Progenitor cell of endocrine pancreas (in vitro differentiated cells): ENCODE measurements around the gene C12orf56. TPM values are rescaled to one million over a fixed set of nuclear protein-coding genes. Genes with fewer than 3 reads are reported as not detected.
A peak's percentile ranks its signal among the peaks of the same experiment; 100 is the strongest.

ENCODE experiments used
- DNase-seq: peaks from one replicate; pipeline ENCODE4 v3.0.0; 2021; ENCODE audit warnings: low spot score; ENCODE audit not compliant: unreplicated experiment
- H3K27ac Mint-ChIP-seq: 2 replicates; pipeline ENCODE4 v1.8.0; 2021; ENCODE audit warnings: mild to moderate bottlenecking, moderate library complexity, mixed read lengths
- H3K27me3 Mint-ChIP-seq: 2 replicates; pipeline ENCODE4 v1.8.0; 2021; ENCODE audit warnings: mixed read lengths
- H3K36me3 Mint-ChIP-seq: 2 replicates; pipeline ENCODE4 v1.8.0; 2022; ENCODE audit warnings: mixed read lengths; ENCODE audit not compliant: insufficient read depth
- H3K4me1 Mint-ChIP-seq: 2 replicates; pipeline ENCODE4 v1.8.0; 2021; ENCODE audit warnings: low read depth, mixed read lengths
- H3K4me3 Mint-ChIP-seq: 2 replicates; pipeline ENCODE4 v1.8.0; 2021; ENCODE audit warnings: low read depth, mild to moderate bottlenecking, moderate library complexity, mixed read lengths
- H3K9me3 Mint-ChIP-seq: 2 replicates; pipeline ENCODE4 v1.8.0; 2021; ENCODE audit warnings: low read depth, mixed read lengths
- total RNA-seq: library from RNA; stranded (reverse); gene quantifications from 2 replicates; pipeline ENCODE4 v1.2.1, GENCODE V29; 2021
- TF ChIP-seq, protein P1 (sequence below): fragments of 200-600 bp; sonication (generic); IDR thresholded peaks from one replicate; pipeline ENCODE4 v1.5.0; 2021; ENCODE audit warnings: antibody characterized with exemption, mild to moderate bottlenecking; ENCODE audit not compliant: unreplicated experiment

C12orf56 gene
- total RNA-seq, 1 donor from 2014 or later = 0.84 TPM

DNA sequence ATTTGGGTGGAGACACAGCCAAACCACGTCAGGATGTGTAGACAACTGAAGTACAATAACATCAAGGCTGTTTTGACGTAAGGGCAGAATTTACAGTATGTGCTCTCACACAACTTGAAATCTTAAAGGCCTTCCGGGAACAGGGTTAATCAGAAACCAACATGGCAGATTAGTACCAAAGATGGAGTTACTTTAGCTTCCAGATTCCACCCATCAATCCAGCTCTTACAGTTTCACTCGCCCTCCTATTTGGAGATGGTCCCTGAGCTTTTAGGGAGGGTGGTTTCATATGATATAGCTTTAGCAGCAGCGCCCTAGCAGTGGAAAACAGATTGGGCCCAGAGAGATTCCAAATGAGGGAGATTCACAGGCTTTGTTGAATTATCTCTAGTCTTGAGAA, 11.6 kb upstream of the C12orf56 start:
- no peak overlapping the region for H3K4me3 Mint-ChIP-seq
- no peak overlapping the region for H3K27ac Mint-ChIP-seq
- H3K4me1 Mint-ChIP-seq = peaks cover 4% of the 10 kb centered on the region
- TF ChIP-seq, protein P1, sequence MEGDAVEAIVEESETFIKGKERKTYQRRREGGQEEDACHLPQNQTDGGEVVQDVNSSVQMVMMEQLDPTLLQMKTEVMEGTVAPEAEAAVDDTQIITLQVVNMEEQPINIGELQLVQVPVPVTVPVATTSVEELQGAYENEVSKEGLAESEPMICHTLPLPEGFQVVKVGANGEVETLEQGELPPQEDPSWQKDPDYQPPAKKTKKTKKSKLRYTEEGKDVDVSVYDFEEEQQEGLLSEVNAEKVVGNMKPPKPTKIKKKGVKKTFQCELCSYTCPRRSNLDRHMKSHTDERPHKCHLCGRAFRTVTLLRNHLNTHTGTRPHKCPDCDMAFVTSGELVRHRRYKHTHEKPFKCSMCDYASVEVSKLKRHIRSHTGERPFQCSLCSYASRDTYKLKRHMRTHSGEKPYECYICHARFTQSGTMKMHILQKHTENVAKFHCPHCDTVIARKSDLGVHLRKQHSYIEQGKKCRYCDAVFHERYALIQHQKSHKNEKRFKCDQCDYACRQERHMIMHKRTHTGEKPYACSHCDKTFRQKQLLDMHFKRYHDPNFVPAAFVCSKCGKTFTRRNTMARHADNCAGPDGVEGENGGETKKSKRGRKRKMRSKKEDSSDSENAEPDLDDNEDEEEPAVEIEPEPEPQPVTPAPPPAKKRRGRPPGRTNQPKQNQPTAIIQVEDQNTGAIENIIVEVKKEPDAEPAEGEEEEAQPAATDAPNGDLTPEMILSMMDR = no peak
- no peaks in the 10 kb centered on the region for H3K36me3 Mint-ChIP-seq
- no peaks in the 10 kb centered on the region for H3K27me3 Mint-ChIP-seq
- no peak for DNase-seq
- H3K9me3 Mint-ChIP-seq = no peaks in the 10 kb centered on the region

DNA sequence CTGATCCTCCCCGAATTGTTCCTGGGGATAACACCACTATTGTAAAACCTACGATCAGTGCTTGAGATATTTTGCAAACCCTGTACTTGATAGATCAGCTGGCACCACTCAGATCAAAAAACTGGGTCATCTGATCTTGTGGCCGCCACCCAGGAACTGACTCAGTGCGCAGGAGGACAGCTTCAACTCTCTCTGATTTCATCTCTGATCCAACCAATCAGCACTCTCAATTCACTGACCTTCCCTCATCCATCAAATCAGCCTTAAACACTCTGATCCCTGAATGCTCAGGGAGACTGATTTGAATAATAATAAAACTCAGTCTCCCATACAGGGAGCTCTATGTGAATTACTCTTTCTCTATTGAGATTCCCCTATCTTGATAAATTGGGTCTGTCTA, 9.5 kb upstream of the C12orf56 start:
- no peaks in the 10 kb centered on the region for H3K9me3 Mint-ChIP-seq

DNA sequence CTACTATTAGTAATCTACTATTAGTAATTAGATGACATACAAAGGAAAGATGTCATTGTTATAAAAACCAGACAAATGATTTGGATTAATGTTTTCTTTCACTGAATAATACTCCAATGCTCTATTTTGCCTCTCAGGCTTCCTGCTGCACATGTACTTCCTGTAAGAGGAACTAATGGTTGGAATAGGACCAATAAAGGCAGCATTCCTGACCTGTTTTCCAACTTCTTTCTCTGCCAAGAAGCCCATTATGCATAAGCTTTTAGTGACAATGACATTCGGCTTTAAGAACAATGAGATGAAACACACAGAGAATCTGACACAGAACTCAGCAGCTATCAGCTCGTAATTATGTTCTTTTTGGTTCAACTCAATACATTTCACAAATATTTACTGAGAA, 5.2 kb upstream of the C12orf56 start:
- no peaks in the 10 kb centered on the region for H3K36me3 Mint-ChIP-seq
- DNase-seq = no peak
- TF ChIP-seq, protein P1 = no peak
- no peak overlapping the region for H3K4me3 Mint-ChIP-seq
- H3K4me1 Mint-ChIP-seq = no peaks in the 10 kb centered on the region
- H3K27me3 Mint-ChIP-seq = no peaks in the 10 kb centered on the region
- no peak overlapping the region for H3K27ac Mint-ChIP-seq
- no peaks in the 10 kb centered on the region for H3K9me3 Mint-ChIP-seq

More for the DNA sequence above, 9.5 kb upstream of the C12orf56 start:
- no peaks in the 10 kb centered on the region for H3K27me3 Mint-ChIP-seq
- H3K4me3 Mint-ChIP-seq = no peak overlapping the region
- no peak for DNase-seq
- TF ChIP-seq, protein P1 = no peak
- no peaks in the 10 kb centered on the region for H3K36me3 Mint-ChIP-seq
- no peak overlapping the region for H3K27ac Mint-ChIP-seq
- H3K4me1 Mint-ChIP-seq = no peaks in the 10 kb centered on the region

DNA sequence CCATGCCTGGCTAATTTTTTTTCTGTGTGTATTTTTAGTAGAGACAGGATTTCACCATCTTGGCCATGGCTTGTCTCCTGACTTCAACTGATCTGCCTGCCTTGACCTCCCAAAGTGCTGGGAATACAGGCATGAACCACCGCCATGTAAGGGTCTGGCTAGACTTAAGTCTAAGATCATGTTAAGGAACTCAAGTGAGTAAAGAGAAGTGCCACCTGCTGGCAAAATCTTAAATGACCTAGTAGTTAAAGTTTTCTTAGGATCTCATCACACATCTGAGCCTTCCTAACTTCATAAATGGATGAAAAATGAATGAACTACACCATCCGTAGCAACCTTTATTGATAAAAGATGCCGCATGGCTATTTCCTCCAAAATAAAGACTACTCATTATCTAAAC, 1.7 kb upstream of the C12orf56 start:
- no peak for DNase-seq
- H3K4me3 Mint-ChIP-seq = no peak overlapping the region
- H3K36me3 Mint-ChIP-seq = no peaks in the 10 kb centered on the region
- no peak overlapping the region for H3K27ac Mint-ChIP-seq
- H3K27me3 Mint-ChIP-seq = no peaks in the 10 kb centered on the region
- TF ChIP-seq, protein P1 = peak; percentile 51
- H3K4me1 Mint-ChIP-seq = no peaks in the 10 kb centered on the region
- no peaks in the 10 kb centered on the region for H3K9me3 Mint-ChIP-seq

DNA sequence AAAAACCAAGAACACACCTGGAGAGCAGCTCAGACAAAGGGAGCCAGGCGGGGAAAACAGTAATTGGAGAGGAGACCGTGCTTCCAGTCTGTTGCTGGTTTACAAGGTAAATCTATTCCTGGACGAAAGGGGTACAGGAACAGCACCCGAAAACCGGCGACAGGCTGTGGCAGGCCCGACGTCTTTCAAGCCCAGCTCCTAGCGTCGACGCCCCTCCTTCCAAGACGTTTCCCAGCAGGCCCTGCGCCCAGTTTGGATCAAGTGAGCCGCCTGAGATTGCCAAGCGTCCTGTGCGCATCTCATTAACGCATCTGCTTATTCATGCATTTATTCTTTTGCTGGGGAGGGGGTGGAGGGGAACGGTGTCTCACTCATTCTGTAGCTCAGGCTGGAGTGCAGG, 1.4 kb downstream of the C12orf56 start:
- TF ChIP-seq, protein P1 = no peak
- Mint-ChIP-seq H3K4me1 (peaks cover 2% of the 10 kb centered on the region), H3K4me3 (no peak overlapping the region), H3K36me3 (no peaks in the 10 kb centered on the region), H3K27ac (no peak overlapping the region), H3K27me3 (no peaks in the 10 kb centered on the region), H3K9me3 (no peaks in the 10 kb centered on the region)
- DNase-seq = no peak
